GM12878 (cell line): ENCODE data around the gene POLR2L. TPM values are rescaled to one million over a fixed set of nuclear protein-coding genes. Genes with fewer than 3 reads are reported as not detected.

Source experiments
- ATAC-seq: fragments of 200-7000 bp; cut with Tn5 transposase; 3 replicates; pipeline ENCODE4 v1.9.1; 2020; ENCODE audit warnings: mild to moderate bottlenecking, moderate library complexity
- BruUV-seq: library from RNA; stranded (reverse); fragments of 400-500 nt; replicated peaks from 2 replicates; lab custom pipeline; 2021; lab: Mats Ljungman, UMichigan
- CTCF ChIA-PET: fragments of 300-600 bp; sonication (Branson Sonifier 250); formaldehyde crosslinking; extraction: SDS; loops from one replicate; lab custom pipeline; 2021; ENCODE audit warnings: inconsistent platforms; lab: Yijun Ruan, JAX
- POLR2A ChIA-PET: fragments of 350-600 bp; formaldehyde crosslinking; extraction: SDS; loops from one replicate; lab custom pipeline; 2021; ENCODE audit warnings: inconsistent platforms; lab: Charles Lee
- RAD21 ChIA-PET: fragments of 300-600 bp; sonication (Branson Sonifier 250); formaldehyde crosslinking; loops from one replicate; lab custom pipeline; 2023; ENCODE audit warnings: antibody characterized with exemption; ENCODE audit not compliant: unreplicated experiment; lab: Charles Lee
- SMC1A ChIA-PET: fragments of 300-600 bp; sonication (Branson Sonifier 250); formaldehyde crosslinking; loops from one replicate; lab custom pipeline; 2023; ENCODE audit not compliant: unreplicated experiment, uncharacterized antibody; lab: Charles Lee
- DNase-seq: peaks from one replicate; pipeline ENCODE4 v3.0.0-alpha.2; 2011; ENCODE audit warnings: low read depth, low spot score
- FAIRE-seq: peaks from 3 replicates; lab custom pipeline; 2011; peaks lifted over from hg19 to GRCh38; lab: Jason Lieb, UNC
- H2AFZ ChIP-seq: 2 replicates; pipeline ENCODE4 v1.6.0; 2011; ENCODE audit warnings: low read depth, low read length, control low read depth; ENCODE audit not compliant: control insufficient read depth
- H3K27ac ChIP-seq: 2 replicates; pipeline ENCODE4 v1.5.1; 2011; ENCODE audit warnings: control low read depth; ENCODE audit not compliant: control insufficient read depth, insufficient read depth
- H3K27me3 ChIP-seq, 2 experiments: replicated peaks in 1 of 2; 2 replicates each; pipeline versions ENCODE4 v1.6.0 to v1.6.1; 2011; ENCODE audit warnings: low read length in 1 of 2; ENCODE audit not compliant: control insufficient read depth in 2 of 2, insufficient read depth in 2 of 2
- H3K36me3 ChIP-seq, 2 experiments: 2 replicates each; pipeline ENCODE4 v1.5.1; 2011; ENCODE audit warnings: low read length in 1 of 2; ENCODE audit not compliant: control insufficient read depth in 2 of 2, insufficient read depth in 2 of 2
- H3K4me1 ChIP-seq: 2 replicates; pipeline ENCODE4 v1.6.1; 2011; ENCODE audit warnings: mild to moderate bottlenecking, low read length, moderate library complexity, mixed read lengths; ENCODE audit not compliant: control insufficient read depth, insufficient read depth
- H3K4me2 ChIP-seq: 2 replicates; pipeline ENCODE4 v1.6.0; 2011; ENCODE audit warnings: control low read depth; ENCODE audit not compliant: control insufficient read depth, insufficient read depth
- H3K4me3 ChIP-seq: fragments of 200-600 bp; sonication (generic); 2 replicates; pipeline ENCODE4 v1.5.1; 2016
- H3K79me2 ChIP-seq: 2 replicates; pipeline ENCODE4 v1.6.0; 2011; ENCODE audit warnings: low read length; ENCODE audit not compliant: control insufficient read depth, insufficient read depth
- H3K9ac ChIP-seq: 2 replicates; pipeline ENCODE4 v1.8.0; 2011; ENCODE audit warnings: low read length, control low read depth, mixed read lengths; ENCODE audit not compliant: control insufficient read depth, insufficient read depth
- H3K9me3 ChIP-seq: replicated peaks from 3 replicates; pipeline ENCODE4 v1.5.1; 2011; ENCODE audit warnings: mild to moderate bottlenecking, low read length; ENCODE audit not compliant: control insufficient read depth, insufficient read depth
- H4K20me1 ChIP-seq: 2 replicates; pipeline ENCODE4 v1.6.0; 2011; ENCODE audit not compliant: control insufficient read depth, insufficient read depth
- ASH2L ChIP-seq: fragments of 300-600, 200-600 bp; sonication (generic); IDR thresholded peaks from 2 replicates; pipeline ENCODE4 v1.6.1; 2017; ENCODE audit warnings: low read depth, mild to moderate bottlenecking, borderline replicate concordance
- BHLHE40 ChIP-seq, 2 experiments: fragments of 450-650 bp in 1 of 2; IDR thresholded peaks; 2 replicates each; pipeline ENCODE4 v1.6.1; 2011 to 2017; ENCODE audit warnings: low read depth in 2 of 2, borderline replicate concordance in 1 of 2, improper control_type of control experiment in 1 of 2, low read length in 1 of 2, mild to moderate bottlenecking in 1 of 2
- BMI1 ChIP-seq: fragments of 450-650 bp; IDR thresholded peaks from 2 replicates; pipeline ENCODE4 v1.6.1; 2016; ENCODE audit warnings: mild to moderate bottlenecking, moderate library complexity, borderline replicate concordance
- CBX5 ChIP-seq: sonication (generic); IDR thresholded peaks from 2 replicates; pipeline ENCODE4 v1.6.1; 2016; ENCODE audit warnings: low read depth, moderate library complexity, mild to moderate bottlenecking, inconsistent platforms
- FOS ChIP-seq: IDR thresholded peaks from 3 replicates; pipeline ENCODE4 v1.6.1; 2011; ENCODE audit warnings: borderline replicate concordance; ENCODE audit not compliant: insufficient read length; ENCODE audit errors: extremely low read depth
- IRF5 ChIP-seq: fragments of 450-650 bp; IDR thresholded peaks from 2 replicates; pipeline ENCODE4 v1.6.1; 2017; ENCODE audit warnings: borderline replicate concordance
- MEF2A ChIP-seq: IDR thresholded peaks from 2 replicates; pipeline ENCODE4 v1.6.1; 2011; ENCODE audit warnings: low read depth, mild to moderate bottlenecking, low read length, moderate library complexity; ENCODE audit not compliant: insufficient read depth
- MLLT1 ChIP-seq: fragments of 450-650 bp; IDR thresholded peaks from 2 replicates; pipeline ENCODE4 v1.6.1; 2016; ENCODE audit warnings: mild to moderate bottlenecking
- MYB ChIP-seq: fragments of 150-350 bp; IDR thresholded peaks from 2 replicates; pipeline ENCODE4 v1.6.1; 2014; ENCODE audit warnings: mild to moderate bottlenecking, low read depth, low read length, borderline replicate concordance
- TCF12 ChIP-seq: IDR thresholded peaks from 2 replicates; pipeline ENCODE4 v1.6.1; 2011; ENCODE audit warnings: low read depth, mild to moderate bottlenecking, low read length
- TCF7 ChIP-seq: IDR thresholded peaks from 2 replicates; pipeline ENCODE4 v1.6.1; 2014; ENCODE audit warnings: antibody characterized with exemption, borderline replicate concordance
- ZBTB40 ChIP-seq: fragments of 450-650 bp; IDR thresholded peaks from 2 replicates; pipeline ENCODE4 v1.6.1; 2016; ENCODE audit warnings: mild to moderate bottlenecking, moderate library complexity, borderline replicate concordance
- WGBS: methylation state at CpG from one replicate; pipeline ENCODE4 v1.1.6; 2016; ENCODE audit warnings: low lambda C conversion rate; ENCODE audit not compliant: insufficient replicate concordance, insufficient coverage; ENCODE audit errors: missing lambda C conversion rate; 5-methylcytosine and 5-hydroxymethylcytosine counted together
- in situ Hi-C: fragments of 300-500 bp; cut with MboI; formaldehyde crosslinking; loops from 9 replicates; pipeline ENCODE4 v1.14.3; 2018; ENCODE audit warnings: mixed read lengths
- intact Hi-C: fragments of 100-400 bp; cut with micrococcal nuclease; formaldehyde crosslinking; loops from one replicate; pipeline ENCODE4 v1.14.2; 2022; ENCODE audit not compliant: unreplicated experiment
- polyA plus RNA-seq, 11 experiments: library from polyadenylated mRNA; depleted of rRNA in 4 of 11; unstranded in 6 of 11; stranded (reverse) in 5 of 11; fragments of >200 nt; fragmentation: Nextera tagmentation in 4 of 11; fragmentation: Illumina TruSeq in 1 of 11; extraction: Ambion mirVana in 4 of 11; extraction: Trizol in 1 of 11; gene quantifications; 1 replicate in 1 of 11; 2 replicates in 10 of 11; pipeline versions ENCODE4 v1.2.1 to v1.2.3, GENCODE V29; 2011 to 2016; ENCODE audit warnings: inconsistent platforms in 2 of 11, missing spikeins in 2 of 11, low read depth in 1 of 11
- total RNA-seq, 4 experiments: library from RNA; depleted of rRNA in 3 of 4; stranded (reverse); fragments of >200 nt in 3 of 4; fragmentation: Illumina TruSeq in 1 of 4; extraction: Trizol in 1 of 4; gene quantifications; 2 replicates each; pipeline versions ENCODE4 v1.2.1 to v1.2.3, GENCODE V29; 2013 to 2021

The POLR2L gene
- total and polyA plus RNA-seq, 10 of the 15 experiments (the other 5 are each of a cell fraction or from before 2014, with no cell fraction given) = 23.1 to 497 (median 125) TPM

- intact Hi-C loops (no loop called here), in situ Hi-C loops (no loop called here)
- no peak for FAIRE-seq
- no peaks in the 10 kb centered on the region for H3K79me2 ChIP-seq
- H4K20me1 ChIP-seq = no peaks in the 10 kb centered on the region
- no TSS peak for BruUV-seq
- 80% methylated on average over 21 of the region's 21 CpGs for WGBS
- no peak overlapping the region for H3K27ac ChIP-seq
- ChIA-PET SMC1A (no interaction called here), RAD21 (no interaction called here), CTCF (interaction anchor here (1.0 kb wide), 1 partner anchor 20 kb away, joined by 3 read pairs; no protein-coding TSS in a partner anchor)
- H3K36me3 ChIP-seq = no peaks in the 10 kb centered on the region; a peak in 2 of 4 replicates
- ATAC-seq = no peak
- H3K4me3 ChIP-seq = 0 out of 2 replicates have a peak overlapping the region, but pooled peaks have one; percentile 49
- H2AFZ ChIP-seq = no peak overlapping the region
- H3K4me2 ChIP-seq = peak overlapping the region; percentile 100
- no peak overlapping the region for H3K9ac ChIP-seq
- H3K4me1 ChIP-seq = peaks cover 39% of the 10 kb centered on the region
- H3K27me3 ChIP-seq = no peaks in the 10 kb centered on the region; a peak in 3 of 4 replicates
- no peak for DNase-seq
- TF ChIP-seq BHLHE40 (IDR thresholded peaks at IDR 0.05; ENCODE audit: borderline replicate concordance in 1 of 2, low read depth in 2 of 2, low read length in 1 of 2) (no peak), CBX5 (no peak), FOS (no peak), ASH2L (no peak), BMI1 (no peak), ZBTB40 (no peak), TCF7 (no peak), TCF12 (no peak), IRF5 (no peak), MLLT1 (no peak), MEF2A (no peak), MYB (no peak)
- TF ChIP-seq, all 136 proteins: peak for 0
- no peaks in the 10 kb centered on the region for H3K9me3 ChIP-seq
- POLR2A ChIA-PET = interaction anchor here (1.4 to 5.2 kb wide), 3 partner anchors 10 to 19 kb away, joined by 4 to 33 read pairs (median 21); partner anchors contain the start of genes PNPLA2, POLR2L, RPLP2 and TSPAN4
These were observed 13.7 kb downstream of the POLR2L start for GRCh38 chr11:828506-829175.
